ENCODE data around the gene YAE1. TPM values are rescaled to one million over a fixed set of nuclear protein-coding genes. Genes with fewer than 3 reads are reported as not detected.

YAE1 gene
- total and polyA plus RNA-seq, 2 experiments from 2014 or later: 30.5 to 107 TPM

GRCh38 chr7:39621261-39621660 lies 55.1 kb downstream of the YAE1 start:
- Mint-ChIP-seq H3K4me1 (peaks cover 27% of the 10 kb centered on the region), H3K4me3 (no peak overlapping the region), H3K9me3 (no peaks in the 10 kb centered on the region), H3K27me3 (ENCODE audit: insufficient read depth, low read depth, poor library complexity) (no peaks in the 10 kb centered on the region), H3K36me3 (ENCODE audit: low read depth) (no peaks in the 10 kb centered on the region), H3K27ac (no peak overlapping the region)
- Histone ChIP-seq H3K4me3 (no peak overlapping the region), H3F3A (replicated peaks; ENCODE audit: low read depth) (no peaks in the 10 kb centered on the region), H3K79me2 (replicated peaks; ENCODE audit: insufficient read depth) (peaks cover 23% of the 10 kb centered on the region), H3K4me2 (no peak overlapping the region), H4K20me1 (replicated peaks; ENCODE audit: insufficient read depth) (peaks cover 15% of the 10 kb centered on the region; the same call in 1 of the 2 replicates), H3K9me2 (ENCODE audit: insufficient read depth) (no peaks in the 10 kb centered on the region; the same call in 1 of the 2 replicates), H3K4me1 (ENCODE audit: insufficient read depth) (peaks cover 23% of the 10 kb centered on the region), H3K27me3 (ENCODE audit: insufficient read depth) (no peaks in the 10 kb centered on the region), H3K36me3 (ENCODE audit: insufficient read depth) (no peaks in the 10 kb centered on the region), H3K27ac (ENCODE audit: low read depth) (no peak overlapping the region), H2AFZ (no peak overlapping the region)
- no peak for TF ChIP-seq ZNF114 (CRISPR knock-in tag; IDR thresholded peaks at IDR 0.05)
- TF ChIP-seq STAT1 (IDR thresholded peaks at IDR 0.05; ENCODE audit: unreplicated experiment): no peak
- TF ChIP-seq REST (IDR thresholded peaks at IDR 0.05; ENCODE audit: unreplicated experiment): no peak
- TF ChIP-seq EZH2phosphoT487 (IDR thresholded peaks at IDR 0.05; ENCODE audit: unreplicated experiment): no peak
- no peak for TF ChIP-seq JUNB (IDR thresholded peaks at IDR 0.05; ENCODE audit: unreplicated experiment)
- ATAC-seq (no peak), DNase-seq (ENCODE audit: low spot score) (no peak)

GRCh38 chr7:39621784-39622411 lies 55.7 kb downstream of the YAE1 start:
- Mint-ChIP-seq H3K9me3 (no peaks in the 10 kb centered on the region), H3K27me3 (ENCODE audit: insufficient read depth, low read depth, poor library complexity) (no peaks in the 10 kb centered on the region), H3K4me3 (peak overlapping the region; percentile 87), H3K36me3 (ENCODE audit: low read depth) (no peaks in the 10 kb centered on the region), H3K4me1 (peaks cover 34% of the 10 kb centered on the region), H3K27ac (peak overlapping the region; percentile 96; the same call in 1 of the 2 replicates)
- Histone ChIP-seq H3K27ac (ENCODE audit: low read depth) (no peak overlapping the region), H4K20me1 (replicated peaks; ENCODE audit: insufficient read depth) (peaks cover 15% of the 10 kb centered on the region; the same call in 1 of the 2 replicates), H3K9me2 (ENCODE audit: insufficient read depth) (no peaks in the 10 kb centered on the region), H3F3A (replicated peaks; ENCODE audit: low read depth) (no peaks in the 10 kb centered on the region), H3K4me3 (peak overlapping the region; percentile 87), H3K27me3 (ENCODE audit: insufficient read depth) (no peaks in the 10 kb centered on the region), H3K4me1 (ENCODE audit: insufficient read depth) (peaks cover 29% of the 10 kb centered on the region), H3K4me2 (peak overlapping the region; percentile 97), H3K36me3 (ENCODE audit: insufficient read depth) (no peaks in the 10 kb centered on the region), H2AFZ (no peak overlapping the region), H3K79me2 (replicated peaks; ENCODE audit: insufficient read depth) (peaks cover 30% of the 10 kb centered on the region)
- ATAC-seq (no peak), DNase-seq (ENCODE audit: low spot score) (no peak)
- no peak for TF ChIP-seq JUNB (IDR thresholded peaks at IDR 0.05; ENCODE audit: unreplicated experiment)
- TF ChIP-seq ETS1 (IDR thresholded peaks at IDR 0.05): no peak
- no peak for TF ChIP-seq STAT1 (IDR thresholded peaks at IDR 0.05; ENCODE audit: unreplicated experiment)
- no peak for TF ChIP-seq ZNF462 (CRISPR knock-in tag; IDR thresholded peaks at IDR 0.05)
- no peak for TF ChIP-seq EZH2phosphoT487 (IDR thresholded peaks at IDR 0.05; ENCODE audit: unreplicated experiment)

Data from GM23338 (cell line).